Fibroblast of lung (primary cell): ENCODE results near the gene GRIN2A. TPM values are rescaled to one million over a fixed set of nuclear protein-coding genes. Genes with fewer than 3 reads are reported as not detected.

Experiments
- DNase-seq, 2 donors: peaks; one replicate each; pipeline versions ENCODE4 v3.0.0 to v3.0.0-alpha.2; 2010; ENCODE audit warnings: low read depth in 2 of 2
- H2AFZ ChIP-seq: 2 replicates; pipeline ENCODE4 v1.5.1; 2012; ENCODE audit warnings: low read length, control low read depth, inconsistent platforms
- H3K27ac ChIP-seq: 2 replicates; pipeline ENCODE4 v1.5.1; 2011; ENCODE audit warnings: low read length, control low read depth; ENCODE audit not compliant: insufficient read depth
- H3K27me3 ChIP-seq: 2 replicates; pipeline ENCODE4 v1.5.1; 2011; ENCODE audit warnings: mild to moderate bottlenecking, low read length; ENCODE audit not compliant: control insufficient read depth, insufficient read depth
- H3K36me3 ChIP-seq: 2 replicates; pipeline ENCODE4 v1.5.1; 2011; ENCODE audit warnings: low read length; ENCODE audit not compliant: control insufficient read depth, insufficient read depth
- H3K4me1 ChIP-seq: 2 replicates; pipeline ENCODE4 v1.5.1; 2011; ENCODE audit warnings: low read length; ENCODE audit not compliant: control insufficient read depth, insufficient read depth; ENCODE audit errors: extremely low read depth
- H3K4me2 ChIP-seq: 2 replicates; pipeline ENCODE4 v1.5.1; 2011; ENCODE audit warnings: low read length, control low read depth; ENCODE audit not compliant: insufficient read depth; ENCODE audit errors: extremely low read depth
- H3K4me3 ChIP-seq, 4 experiments: fragments of 200-600 bp in 1 of 4; sonication (generic) in 1 of 4; replicated peaks in 1 of 4; 2 replicates each; pipeline ENCODE4 v1.5.1; 2011 to 2016; ENCODE audit warnings: low read length in 4 of 4, low read depth in 3 of 4, mild to moderate bottlenecking in 3 of 4, control low read depth in 2 of 4, inconsistent platforms in 1 of 4, mixed read lengths in 1 of 4; ENCODE audit not compliant: insufficient read depth in 1 of 4; ENCODE audit errors: control extremely low read depth in 1 of 4
- H3K79me2 ChIP-seq: 2 replicates; pipeline ENCODE4 v1.5.1; 2012; ENCODE audit warnings: mild to moderate bottlenecking, low read length, inconsistent platforms; ENCODE audit not compliant: control insufficient read depth, insufficient read depth
- H3K9ac ChIP-seq: 2 replicates; pipeline ENCODE4 v1.5.1; 2011; ENCODE audit warnings: mild to moderate bottlenecking, low read length, control low read depth; ENCODE audit not compliant: insufficient read depth
- H3K9me3 ChIP-seq: 2 replicates; pipeline ENCODE4 v1.5.1; 2012; ENCODE audit warnings: low read depth, low read length; ENCODE audit not compliant: control insufficient read depth, insufficient read depth
- H4K20me1 ChIP-seq: 2 replicates; pipeline ENCODE4 v1.5.1; 2011; ENCODE audit warnings: low read length; ENCODE audit not compliant: control insufficient read depth, insufficient read depth; ENCODE audit errors: extremely low read depth
- EZH2 ChIP-seq: IDR thresholded peaks from 2 replicates; pipeline ENCODE4 v1.5.1; 2012; ENCODE audit warnings: low read length, control low read depth, mild to moderate bottlenecking; ENCODE audit errors: missing control alignments
- polyA plus RNA-seq, 2 donors: library from polyadenylated mRNA; depleted of rRNA in 1 of 2; stranded (reverse) in 1 of 2; unstranded in 1 of 2; fragments of >200 nt; gene quantifications; 2 replicates each; pipeline ENCODE4 v1.2.1, GENCODE V29; 2011 to 2012; ENCODE audit warnings: missing spikeins in 1 of 2
- total RNA-seq: library from RNA; depleted of rRNA; stranded (reverse); fragments of >200 nt; gene quantifications from 2 replicates; pipeline ENCODE4 v1.2.1, GENCODE V29; 2014
- TF ChIP-seq, protein P1 (sequence below), 2 donors: IDR thresholded peaks in 1 of 2; conservative IDR thresholded peaks in 1 of 2; 1 replicate in 1 of 2; 2 replicates in 1 of 2; pipeline ENCODE4 v1.5.1; 2011 to 2012; ENCODE audit warnings: low read length in 2 of 2, control low read depth in 1 of 2, inconsistent platforms in 1 of 2, low read depth in 1 of 2, mild to moderate bottlenecking in 1 of 2

Gene GRIN2A
- total and polyA plus RNA-seq, 2 donors (not counting 1 experiment from before 2014, with no cell fraction given) = 0.15 to 0.33 TPM

DNA sequence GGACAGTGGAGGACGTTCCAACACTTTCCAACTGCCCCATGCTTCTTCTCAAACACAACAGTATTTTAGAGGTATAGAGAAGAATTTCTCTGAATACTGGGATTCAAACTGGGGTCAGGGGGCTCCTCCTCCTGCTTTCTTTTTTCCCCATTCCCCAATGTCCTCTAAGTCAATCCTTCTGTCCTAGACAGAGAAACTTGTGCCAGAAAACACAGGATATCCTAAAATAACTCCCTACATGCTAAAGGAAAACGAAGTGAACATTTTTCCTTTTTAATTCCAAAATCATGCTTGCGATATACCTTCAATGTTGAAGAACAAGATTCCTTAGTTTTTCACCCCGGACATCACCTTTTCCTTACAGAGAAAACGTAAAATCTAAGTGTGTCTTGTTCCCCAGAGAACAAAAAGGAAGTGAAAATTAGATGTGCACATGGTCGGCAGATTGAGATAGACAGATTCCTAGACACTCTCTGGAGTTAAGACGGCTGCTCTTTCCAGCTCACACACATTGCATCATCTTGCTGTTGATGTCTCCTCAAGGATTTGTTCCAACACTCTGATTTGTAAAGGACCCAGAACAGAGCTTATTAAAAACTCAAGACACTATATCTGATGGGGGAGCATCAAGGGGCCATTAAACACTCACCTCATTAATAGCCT lies 228.2 kb downstream of the GRIN2A start:
- Histone ChIP-seq H4K20me1 (peaks cover 2% of the 10 kb centered on the region), H3K4me1 (no peaks in the 10 kb centered on the region), H3K9me3 (no peaks in the 10 kb centered on the region), H3K27me3 (no peaks in the 10 kb centered on the region), H3K79me2 (no peaks in the 10 kb centered on the region), H3K4me3 (no peak overlapping the region), H3K9ac (no peak overlapping the region), H3K4me2 (no peak overlapping the region), H2AFZ (no peak overlapping the region), H3K27ac (no peak overlapping the region), H3K36me3 (no peaks in the 10 kb centered on the region)
- no peak for DNase-seq
- TF ChIP-seq, protein P1, sequence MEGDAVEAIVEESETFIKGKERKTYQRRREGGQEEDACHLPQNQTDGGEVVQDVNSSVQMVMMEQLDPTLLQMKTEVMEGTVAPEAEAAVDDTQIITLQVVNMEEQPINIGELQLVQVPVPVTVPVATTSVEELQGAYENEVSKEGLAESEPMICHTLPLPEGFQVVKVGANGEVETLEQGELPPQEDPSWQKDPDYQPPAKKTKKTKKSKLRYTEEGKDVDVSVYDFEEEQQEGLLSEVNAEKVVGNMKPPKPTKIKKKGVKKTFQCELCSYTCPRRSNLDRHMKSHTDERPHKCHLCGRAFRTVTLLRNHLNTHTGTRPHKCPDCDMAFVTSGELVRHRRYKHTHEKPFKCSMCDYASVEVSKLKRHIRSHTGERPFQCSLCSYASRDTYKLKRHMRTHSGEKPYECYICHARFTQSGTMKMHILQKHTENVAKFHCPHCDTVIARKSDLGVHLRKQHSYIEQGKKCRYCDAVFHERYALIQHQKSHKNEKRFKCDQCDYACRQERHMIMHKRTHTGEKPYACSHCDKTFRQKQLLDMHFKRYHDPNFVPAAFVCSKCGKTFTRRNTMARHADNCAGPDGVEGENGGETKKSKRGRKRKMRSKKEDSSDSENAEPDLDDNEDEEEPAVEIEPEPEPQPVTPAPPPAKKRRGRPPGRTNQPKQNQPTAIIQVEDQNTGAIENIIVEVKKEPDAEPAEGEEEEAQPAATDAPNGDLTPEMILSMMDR (conservative IDR thresholded peaks at IDR 0.05 in 1 of 2, IDR thresholded peaks at IDR 0.05 in 1 of 2; ENCODE audit: low read depth in 1 of 2, low read length in 2 of 2) = no peak
- no peak for TF ChIP-seq EZH2

DNA sequence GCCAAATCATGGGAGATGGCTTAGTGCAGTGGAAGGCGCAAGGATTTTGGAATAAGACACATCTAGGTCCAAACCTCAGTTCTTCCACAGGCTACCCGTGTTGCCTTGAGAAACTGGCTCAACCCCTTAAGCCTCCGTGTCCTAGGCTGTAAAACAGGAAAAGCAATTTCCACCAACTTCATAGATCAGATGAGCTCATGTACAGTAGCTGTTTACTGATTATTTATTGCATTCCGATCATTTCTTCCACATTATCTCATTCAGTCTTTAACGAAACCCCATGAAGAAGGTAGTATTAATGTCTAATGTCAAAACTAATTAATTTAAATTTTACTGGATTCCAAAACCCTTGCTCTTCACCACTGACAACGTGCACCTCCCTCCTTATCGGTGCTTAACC lies 231.6 kb downstream of the GRIN2A start:
- H3K9ac ChIP-seq = no peak overlapping the region
- no peak overlapping the region for H3K4me2 ChIP-seq
- no peak overlapping the region for H3K27ac ChIP-seq
- no peaks in the 10 kb centered on the region for H4K20me1 ChIP-seq
- H3K9me3 ChIP-seq = no peaks in the 10 kb centered on the region
- no peak overlapping the region for H2AFZ ChIP-seq
- TF ChIP-seq EZH2 = no peak
- TF ChIP-seq, protein P1 (conservative IDR thresholded peaks at IDR 0.05 in 1 of 2, IDR thresholded peaks at IDR 0.05 in 1 of 2; ENCODE audit: low read depth in 1 of 2, low read length in 2 of 2) = no peak
- H3K36me3 ChIP-seq = no peaks in the 10 kb centered on the region
- H3K79me2 ChIP-seq = no peaks in the 10 kb centered on the region
- no peaks in the 10 kb centered on the region for H3K4me1 ChIP-seq
- H3K4me3 ChIP-seq = no peak overlapping the region
- H3K27me3 ChIP-seq = no peaks in the 10 kb centered on the region
- peak in 1 of 2 donors; percentile 12 for DNase-seq

- H2AFZ ChIP-seq = no peak overlapping the region
- no peak overlapping the region for H3K9ac ChIP-seq
- no peak overlapping the region for H3K4me3 ChIP-seq
- no peaks in the 10 kb centered on the region for H3K4me1 ChIP-seq
- no peaks in the 10 kb centered on the region for H4K20me1 ChIP-seq
- H3K27me3 ChIP-seq = no peaks in the 10 kb centered on the region
- H3K9me3 ChIP-seq = no peaks in the 10 kb centered on the region
- no peak overlapping the region for H3K4me2 ChIP-seq
- H3K79me2 ChIP-seq = no peaks in the 10 kb centered on the region
- TF ChIP-seq EZH2 = no peak
- TF ChIP-seq, protein P1 (conservative IDR thresholded peaks at IDR 0.05 in 1 of 2, IDR thresholded peaks at IDR 0.05 in 1 of 2; ENCODE audit: low read depth in 1 of 2, low read length in 2 of 2) = no peak
- no peaks in the 10 kb centered on the region for H3K36me3 ChIP-seq
- no peak for DNase-seq
- no peak overlapping the region for H3K27ac ChIP-seq
Observed at GRCh38 chr16:9949396-9949795, 232.8 kb downstream of the GRIN2A start.
